HEK293 (cell line): ENCODE data around the gene PSTK.
A peak's percentile ranks its signal among the peaks of the same experiment; 100 is the strongest.

ENCODE experiments used
- GFI1B ChIP-seq: fragments of 450-650 bp; formaldehyde crosslinking; IDR thresholded peaks from 2 replicates; pipeline ENCODE4 v1.5.1; 2016; ENCODE audit warnings: missing biosample characterization, missing genetic modification characterization
- HOXD13 ChIP-seq: sonication (generic); formaldehyde crosslinking; IDR thresholded peaks from 2 replicates; pipeline ENCODE4 v1.8.0; 2022; ENCODE audit warnings: missing genetic modification reagents, borderline replicate concordance
- OVOL3 ChIP-seq: fragments of 450-650 bp; formaldehyde crosslinking; IDR thresholded peaks from 2 replicates; pipeline ENCODE4 v1.5.1; 2016; ENCODE audit warnings: missing biosample characterization, missing genetic modification characterization
- ZNF169 ChIP-seq: fragments of 450-650 bp; formaldehyde crosslinking; IDR thresholded peaks from 2 replicates; pipeline ENCODE4 v1.5.1; 2016; ENCODE audit warnings: missing biosample characterization, missing genetic modification characterization
- ZNF23 ChIP-seq: fragments of 450-650 bp; formaldehyde crosslinking; IDR thresholded peaks from 2 replicates; pipeline ENCODE4 v1.5.1; 2016; ENCODE audit warnings: missing biosample characterization, missing genetic modification characterization, borderline replicate concordance
- ZNF24 ChIP-seq: fragments of 450-650 bp; formaldehyde crosslinking; IDR thresholded peaks from 2 replicates; pipeline ENCODE4 v1.5.1; 2016; ENCODE audit warnings: missing biosample characterization, missing genetic modification characterization
- ZNF311 ChIP-seq: fragments of 450-650 bp; formaldehyde crosslinking; IDR thresholded peaks from 2 replicates; pipeline ENCODE4 v1.5.1; 2017; ENCODE audit warnings: missing biosample characterization, missing genetic modification characterization, borderline replicate concordance
- ZNF423 ChIP-seq: fragments of 450-650 bp; formaldehyde crosslinking; IDR thresholded peaks from 2 replicates; pipeline ENCODE4 v1.5.1; 2016; ENCODE audit warnings: missing biosample characterization, missing genetic modification characterization
- ZNF426 ChIP-seq: fragments of 450-650 bp; formaldehyde crosslinking; IDR thresholded peaks from 2 replicates; pipeline ENCODE4 v1.5.1; 2017; ENCODE audit warnings: missing biosample characterization, missing genetic modification characterization, mild to moderate bottlenecking, inconsistent platforms, moderate library complexity
- ZNF660 ChIP-seq: fragments of 450-650 bp; IDR thresholded peaks from 2 replicates; pipeline ENCODE4 v1.5.1; 2018; ENCODE audit warnings: missing biosample characterization, mild to moderate bottlenecking, missing genetic modification characterization
- ZNF677 ChIP-seq: fragments of 450-650 bp; IDR thresholded peaks from 2 replicates; pipeline ENCODE4 v1.5.0; 2018; ENCODE audit warnings: missing biosample characterization, mild to moderate bottlenecking, missing genetic modification characterization, moderate library complexity
- ZNF747 ChIP-seq: fragments of 450-650 bp; formaldehyde crosslinking; IDR thresholded peaks from 2 replicates; pipeline ENCODE4 v1.5.1; 2016; ENCODE audit warnings: missing biosample characterization, missing genetic modification characterization
- ZNF768 ChIP-seq: fragments of 450-650 bp; formaldehyde crosslinking; IDR thresholded peaks from 2 replicates; pipeline ENCODE4 v1.5.1; 2018; ENCODE audit warnings: missing biosample characterization, mild to moderate bottlenecking, missing genetic modification characterization
- TF ChIP-seq, protein P1 (sequence below): fragments of 450-650 bp; formaldehyde crosslinking; IDR thresholded peaks from 2 replicates; pipeline ENCODE4 v1.5.1; 2016; ENCODE audit warnings: missing biosample characterization, missing genetic modification characterization
- TF ChIP-seq, protein P2 (sequence below): fragments of 450-650 bp; formaldehyde crosslinking; IDR thresholded peaks from 2 replicates; pipeline ENCODE4 v1.5.1; 2016; ENCODE audit warnings: missing biosample characterization, missing genetic modification characterization
- TF ChIP-seq, protein P3 (sequence below): fragments of 450-650 bp; formaldehyde crosslinking; IDR thresholded peaks from 2 replicates; pipeline ENCODE4 v1.5.1; 2017; ENCODE audit warnings: missing biosample characterization, missing genetic modification characterization
- TF ChIP-seq, protein P4 (sequence below): fragments of 450-650 bp; formaldehyde crosslinking; IDR thresholded peaks from 2 replicates; pipeline ENCODE4 v1.5.1; 2016; ENCODE audit warnings: missing biosample characterization, missing genetic modification characterization
- TF ChIP-seq, protein P5 (sequence below): fragments of 450-650 bp; formaldehyde crosslinking; IDR thresholded peaks from 2 replicates; pipeline ENCODE4 v1.5.1; 2016; ENCODE audit warnings: missing biosample characterization, missing genetic modification characterization
- TF ChIP-seq, protein P6 (sequence below): fragments of 450-650 bp; formaldehyde crosslinking; IDR thresholded peaks from 2 replicates; pipeline ENCODE4 v1.5.1; 2016; ENCODE audit warnings: missing biosample characterization, missing genetic modification characterization, borderline replicate concordance
- TF ChIP-seq, protein P7 (sequence below): fragments of 450-650 bp; formaldehyde crosslinking; optimal IDR thresholded peaks from 2 replicates; pipeline ENCODE3; 2016; ENCODE audit warnings: missing biosample characterization, mild to moderate bottlenecking, missing genetic modification characterization

The PSTK gene

DNA sequence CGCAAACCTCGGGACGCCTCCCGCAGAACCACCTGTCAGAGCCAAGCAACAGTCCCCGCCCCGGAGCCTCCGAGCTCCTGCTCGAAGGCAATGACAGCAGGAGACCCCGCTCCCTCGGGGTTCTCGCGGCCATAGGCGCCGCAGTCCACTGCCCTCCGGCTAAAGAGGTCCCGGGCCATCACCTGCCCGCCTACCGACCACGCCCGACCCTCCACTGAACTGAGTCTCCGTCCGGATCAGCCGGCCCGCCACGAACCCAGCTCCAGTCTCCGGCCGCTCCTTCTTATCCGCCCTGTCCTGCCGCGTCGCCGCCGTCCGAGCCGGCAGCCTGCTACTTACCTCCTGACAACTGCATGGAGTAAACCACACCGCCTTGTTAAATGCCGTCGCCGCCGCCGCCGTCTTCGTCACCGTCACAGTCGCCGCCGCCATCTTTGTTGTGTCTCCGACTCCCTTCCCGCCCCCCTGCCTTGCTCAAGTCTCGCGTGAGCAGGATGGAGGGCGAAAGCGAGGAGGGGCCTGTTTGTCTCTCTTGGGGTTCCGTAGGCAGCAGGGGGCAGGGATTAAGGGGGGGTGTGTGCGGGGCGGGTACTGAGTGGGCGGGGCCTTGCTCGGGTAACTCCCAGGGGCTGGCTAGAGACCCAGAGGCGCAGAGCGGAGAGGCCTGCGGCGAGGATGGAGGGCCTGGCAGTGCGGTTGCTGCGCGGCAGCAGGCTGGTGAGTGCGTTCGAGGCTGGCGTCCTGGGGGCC, 28.3 kb downstream of the PSTK start, which contains the start of the genes ACADSB and IKZF5 (continued):
- no peak for TF ChIP-seq ZNF169
- TF ChIP-seq, protein P1, sequence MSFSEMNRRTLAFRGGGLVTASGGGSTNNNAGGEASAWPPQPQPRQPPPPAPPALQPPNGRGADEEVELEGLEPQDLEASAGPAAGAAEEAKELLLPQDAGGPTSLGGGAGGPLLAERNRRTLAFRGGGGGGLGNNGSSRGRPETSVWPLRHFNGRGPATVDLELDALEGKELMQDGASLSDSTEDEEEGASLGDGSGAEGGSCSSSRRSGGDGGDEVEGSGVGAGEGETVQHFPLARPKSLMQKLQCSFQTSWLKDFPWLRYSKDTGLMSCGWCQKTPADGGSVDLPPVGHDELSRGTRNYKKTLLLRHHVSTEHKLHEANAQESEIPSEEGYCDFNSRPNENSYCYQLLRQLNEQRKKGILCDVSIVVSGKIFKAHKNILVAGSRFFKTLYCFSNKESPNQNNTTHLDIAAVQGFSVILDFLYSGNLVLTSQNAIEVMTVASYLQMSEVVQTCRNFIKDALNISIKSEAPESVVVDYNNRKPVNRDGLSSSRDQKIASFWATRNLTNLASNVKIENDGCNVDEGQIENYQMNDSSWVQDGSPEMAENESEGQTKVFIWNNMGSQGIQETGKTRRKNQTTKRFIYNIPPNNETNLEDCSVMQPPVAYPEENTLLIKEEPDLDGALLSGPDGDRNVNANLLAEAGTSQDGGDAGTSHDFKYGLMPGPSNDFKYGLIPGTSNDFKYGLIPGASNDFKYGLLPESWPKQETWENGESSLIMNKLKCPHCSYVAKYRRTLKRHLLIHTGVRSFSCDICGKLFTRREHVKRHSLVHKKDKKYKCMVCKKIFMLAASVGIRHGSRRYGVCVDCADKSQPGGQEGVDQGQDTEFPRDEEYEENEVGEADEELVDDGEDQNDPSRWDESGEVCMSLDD (tag by site-specific recombination) = peak; percentile 91
- TF ChIP-seq ZNF677 (tag by site-specific recombination) = no peak
- TF ChIP-seq, protein P2, sequence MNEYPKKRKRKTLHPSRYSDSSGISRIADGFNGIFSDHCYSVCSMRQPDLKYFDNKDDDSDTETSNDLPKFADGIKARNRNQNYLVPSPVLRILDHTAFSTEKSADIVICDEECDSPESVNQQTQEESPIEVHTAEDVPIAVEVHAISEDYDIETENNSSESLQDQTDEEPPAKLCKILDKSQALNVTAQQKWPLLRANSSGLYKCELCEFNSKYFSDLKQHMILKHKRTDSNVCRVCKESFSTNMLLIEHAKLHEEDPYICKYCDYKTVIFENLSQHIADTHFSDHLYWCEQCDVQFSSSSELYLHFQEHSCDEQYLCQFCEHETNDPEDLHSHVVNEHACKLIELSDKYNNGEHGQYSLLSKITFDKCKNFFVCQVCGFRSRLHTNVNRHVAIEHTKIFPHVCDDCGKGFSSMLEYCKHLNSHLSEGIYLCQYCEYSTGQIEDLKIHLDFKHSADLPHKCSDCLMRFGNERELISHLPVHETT (tag by site-specific recombination) = peak; percentile 93; the same call in 1 of the 2 replicates
- TF ChIP-seq, protein P3, sequence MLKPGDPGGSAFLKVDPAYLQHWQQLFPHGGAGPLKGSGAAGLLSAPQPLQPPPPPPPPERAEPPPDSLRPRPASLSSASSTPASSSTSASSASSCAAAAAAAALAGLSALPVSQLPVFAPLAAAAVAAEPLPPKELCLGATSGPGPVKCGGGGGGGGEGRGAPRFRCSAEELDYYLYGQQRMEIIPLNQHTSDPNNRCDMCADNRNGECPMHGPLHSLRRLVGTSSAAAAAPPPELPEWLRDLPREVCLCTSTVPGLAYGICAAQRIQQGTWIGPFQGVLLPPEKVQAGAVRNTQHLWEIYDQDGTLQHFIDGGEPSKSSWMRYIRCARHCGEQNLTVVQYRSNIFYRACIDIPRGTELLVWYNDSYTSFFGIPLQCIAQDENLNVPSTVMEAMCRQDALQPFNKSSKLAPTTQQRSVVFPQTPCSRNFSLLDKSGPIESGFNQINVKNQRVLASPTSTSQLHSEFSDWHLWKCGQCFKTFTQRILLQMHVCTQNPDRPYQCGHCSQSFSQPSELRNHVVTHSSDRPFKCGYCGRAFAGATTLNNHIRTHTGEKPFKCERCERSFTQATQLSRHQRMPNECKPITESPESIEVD (tag by site-specific recombination) = no peak; the same call in 1 of the 2 replicates
- TF ChIP-seq ZNF24 (tag by site-specific recombination) = no peak; the same call in 1 of the 2 replicates
- TF ChIP-seq, protein P4, sequence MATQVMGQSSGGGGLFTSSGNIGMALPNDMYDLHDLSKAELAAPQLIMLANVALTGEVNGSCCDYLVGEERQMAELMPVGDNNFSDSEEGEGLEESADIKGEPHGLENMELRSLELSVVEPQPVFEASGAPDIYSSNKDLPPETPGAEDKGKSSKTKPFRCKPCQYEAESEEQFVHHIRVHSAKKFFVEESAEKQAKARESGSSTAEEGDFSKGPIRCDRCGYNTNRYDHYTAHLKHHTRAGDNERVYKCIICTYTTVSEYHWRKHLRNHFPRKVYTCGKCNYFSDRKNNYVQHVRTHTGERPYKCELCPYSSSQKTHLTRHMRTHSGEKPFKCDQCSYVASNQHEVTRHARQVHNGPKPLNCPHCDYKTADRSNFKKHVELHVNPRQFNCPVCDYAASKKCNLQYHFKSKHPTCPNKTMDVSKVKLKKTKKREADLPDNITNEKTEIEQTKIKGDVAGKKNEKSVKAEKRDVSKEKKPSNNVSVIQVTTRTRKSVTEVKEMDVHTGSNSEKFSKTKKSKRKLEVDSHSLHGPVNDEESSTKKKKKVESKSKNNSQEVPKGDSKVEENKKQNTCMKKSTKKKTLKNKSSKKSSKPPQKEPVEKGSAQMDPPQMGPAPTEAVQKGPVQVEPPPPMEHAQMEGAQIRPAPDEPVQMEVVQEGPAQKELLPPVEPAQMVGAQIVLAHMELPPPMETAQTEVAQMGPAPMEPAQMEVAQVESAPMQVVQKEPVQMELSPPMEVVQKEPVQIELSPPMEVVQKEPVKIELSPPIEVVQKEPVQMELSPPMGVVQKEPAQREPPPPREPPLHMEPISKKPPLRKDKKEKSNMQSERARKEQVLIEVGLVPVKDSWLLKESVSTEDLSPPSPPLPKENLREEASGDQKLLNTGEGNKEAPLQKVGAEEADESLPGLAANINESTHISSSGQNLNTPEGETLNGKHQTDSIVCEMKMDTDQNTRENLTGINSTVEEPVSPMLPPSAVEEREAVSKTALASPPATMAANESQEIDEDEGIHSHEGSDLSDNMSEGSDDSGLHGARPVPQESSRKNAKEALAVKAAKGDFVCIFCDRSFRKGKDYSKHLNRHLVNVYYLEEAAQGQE = no peak; the same call in 1 of the 2 replicates
- TF ChIP-seq ZNF423 (tag by site-specific recombination) = peak; percentile 87
- peak; percentile 48; the same call in 1 of the 2 replicates for TF ChIP-seq ZNF660
- TF ChIP-seq, protein P5, sequence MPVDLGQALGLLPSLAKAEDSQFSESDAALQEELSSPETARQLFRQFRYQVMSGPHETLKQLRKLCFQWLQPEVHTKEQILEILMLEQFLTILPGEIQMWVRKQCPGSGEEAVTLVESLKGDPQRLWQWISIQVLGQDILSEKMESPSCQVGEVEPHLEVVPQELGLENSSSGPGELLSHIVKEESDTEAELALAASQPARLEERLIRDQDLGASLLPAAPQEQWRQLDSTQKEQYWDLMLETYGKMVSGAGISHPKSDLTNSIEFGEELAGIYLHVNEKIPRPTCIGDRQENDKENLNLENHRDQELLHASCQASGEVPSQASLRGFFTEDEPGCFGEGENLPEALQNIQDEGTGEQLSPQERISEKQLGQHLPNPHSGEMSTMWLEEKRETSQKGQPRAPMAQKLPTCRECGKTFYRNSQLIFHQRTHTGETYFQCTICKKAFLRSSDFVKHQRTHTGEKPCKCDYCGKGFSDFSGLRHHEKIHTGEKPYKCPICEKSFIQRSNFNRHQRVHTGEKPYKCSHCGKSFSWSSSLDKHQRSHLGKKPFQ (tag by site-specific recombination) = no peak
- TF ChIP-seq HOXD13 (CRISPR knock-in tag) = no peak
- TF ChIP-seq ZNF768 = no peak
- TF ChIP-seq ZNF23 (tag by site-specific recombination) = no peak
- TF ChIP-seq OVOL3 (tag by site-specific recombination) = 0 out of 2 replicates have a peak, but pooled peaks have one; percentile 24
- TF ChIP-seq GFI1B (tag by site-specific recombination) = no peak
- TF ChIP-seq, protein P6, sequence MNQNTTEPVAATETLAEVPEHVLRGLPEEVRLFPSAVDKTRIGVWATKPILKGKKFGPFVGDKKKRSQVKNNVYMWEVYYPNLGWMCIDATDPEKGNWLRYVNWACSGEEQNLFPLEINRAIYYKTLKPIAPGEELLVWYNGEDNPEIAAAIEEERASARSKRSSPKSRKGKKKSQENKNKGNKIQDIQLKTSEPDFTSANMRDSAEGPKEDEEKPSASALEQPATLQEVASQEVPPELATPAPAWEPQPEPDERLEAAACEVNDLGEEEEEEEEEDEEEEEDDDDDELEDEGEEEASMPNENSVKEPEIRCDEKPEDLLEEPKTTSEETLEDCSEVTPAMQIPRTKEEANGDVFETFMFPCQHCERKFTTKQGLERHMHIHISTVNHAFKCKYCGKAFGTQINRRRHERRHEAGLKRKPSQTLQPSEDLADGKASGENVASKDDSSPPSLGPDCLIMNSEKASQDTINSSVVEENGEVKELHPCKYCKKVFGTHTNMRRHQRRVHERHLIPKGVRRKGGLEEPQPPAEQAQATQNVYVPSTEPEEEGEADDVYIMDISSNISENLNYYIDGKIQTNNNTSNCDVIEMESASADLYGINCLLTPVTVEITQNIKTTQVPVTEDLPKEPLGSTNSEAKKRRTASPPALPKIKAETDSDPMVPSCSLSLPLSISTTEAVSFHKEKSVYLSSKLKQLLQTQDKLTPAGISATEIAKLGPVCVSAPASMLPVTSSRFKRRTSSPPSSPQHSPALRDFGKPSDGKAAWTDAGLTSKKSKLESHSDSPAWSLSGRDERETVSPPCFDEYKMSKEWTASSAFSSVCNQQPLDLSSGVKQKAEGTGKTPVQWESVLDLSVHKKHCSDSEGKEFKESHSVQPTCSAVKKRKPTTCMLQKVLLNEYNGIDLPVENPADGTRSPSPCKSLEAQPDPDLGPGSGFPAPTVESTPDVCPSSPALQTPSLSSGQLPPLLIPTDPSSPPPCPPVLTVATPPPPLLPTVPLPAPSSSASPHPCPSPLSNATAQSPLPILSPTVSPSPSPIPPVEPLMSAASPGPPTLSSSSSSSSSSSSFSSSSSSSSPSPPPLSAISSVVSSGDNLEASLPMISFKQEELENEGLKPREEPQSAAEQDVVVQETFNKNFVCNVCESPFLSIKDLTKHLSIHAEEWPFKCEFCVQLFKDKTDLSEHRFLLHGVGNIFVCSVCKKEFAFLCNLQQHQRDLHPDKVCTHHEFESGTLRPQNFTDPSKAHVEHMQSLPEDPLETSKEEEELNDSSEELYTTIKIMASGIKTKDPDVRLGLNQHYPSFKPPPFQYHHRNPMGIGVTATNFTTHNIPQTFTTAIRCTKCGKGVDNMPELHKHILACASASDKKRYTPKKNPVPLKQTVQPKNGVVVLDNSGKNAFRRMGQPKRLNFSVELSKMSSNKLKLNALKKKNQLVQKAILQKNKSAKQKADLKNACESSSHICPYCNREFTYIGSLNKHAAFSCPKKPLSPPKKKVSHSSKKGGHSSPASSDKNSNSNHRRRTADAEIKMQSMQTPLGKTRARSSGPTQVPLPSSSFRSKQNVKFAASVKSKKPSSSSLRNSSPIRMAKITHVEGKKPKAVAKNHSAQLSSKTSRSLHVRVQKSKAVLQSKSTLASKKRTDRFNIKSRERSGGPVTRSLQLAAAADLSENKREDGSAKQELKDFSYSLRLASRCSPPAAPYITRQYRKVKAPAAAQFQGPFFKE = no peak
- no peak for TF ChIP-seq ZNF747 (tag by site-specific recombination)
- TF ChIP-seq ZNF426 (tag by site-specific recombination) = no peak
- TF ChIP-seq ZNF311 (tag by site-specific recombination) = no peak
- TF ChIP-seq, protein P7, sequence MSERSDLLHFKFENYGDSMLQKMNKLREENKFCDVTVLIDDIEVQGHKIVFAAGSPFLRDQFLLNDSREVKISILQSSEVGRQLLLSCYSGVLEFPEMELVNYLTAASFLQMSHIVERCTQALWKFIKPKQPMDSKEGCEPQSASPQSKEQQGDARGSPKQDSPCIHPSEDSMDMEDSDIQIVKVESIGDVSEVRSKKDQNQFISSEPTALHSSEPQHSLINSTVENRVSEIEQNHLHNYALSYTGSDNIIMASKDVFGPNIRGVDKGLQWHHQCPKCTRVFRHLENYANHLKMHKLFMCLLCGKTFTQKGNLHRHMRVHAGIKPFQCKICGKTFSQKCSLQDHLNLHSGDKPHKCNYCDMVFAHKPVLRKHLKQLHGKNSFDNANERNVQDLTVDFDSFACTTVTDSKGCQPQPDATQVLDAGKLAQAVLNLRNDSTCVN (tag by site-specific recombination) = peak; percentile 47
